ENCODE measurements around the gene PABPN1L. TPM values are rescaled to one million over a fixed set of nuclear protein-coding genes. Genes with fewer than 3 reads are reported as not detected.

PABPN1L gene
- total and polyA plus RNA-seq, 4 experiments from 2014 or later = not detected

GRCh38 chr16:88841521-88842307 lies 24.7 kb downstream of the PABPN1L start:
- CTCF ChIA-PET (ENCODE audit: partially characterized antibody) = no interaction called here
- Histone ChIP-seq H3K4me1 (ENCODE audit: insufficient read depth, low read length) (no peaks in the 10 kb centered on the region), H3K4me3 (ENCODE audit: low read length in 2 of 2) (no peak overlapping the region), H3K9me3 (ENCODE audit: control insufficient read depth in 1 of 2, low read length in 2 of 2) (no peaks in the 10 kb centered on the region), H3K36me3 (ENCODE audit: insufficient read depth, low read length) (peaks cover 5% of the 10 kb centered on the region), H3K27me3 (ENCODE audit: insufficient read depth, low read length) (no peaks in the 10 kb centered on the region), H3K27ac (ENCODE audit: low read depth, low read length) (no peak overlapping the region)
- H3K4me1 Mint-ChIP-seq = peaks cover 0 to 2% (median 0%) of the 10 kb centered on the region in 4 donors
- no peaks in the 10 kb centered on the region for H3K9me3 Mint-ChIP-seq
- POLR2A ChIA-PET (ENCODE audit: partially characterized antibody) = no interaction called here
- no peak for DNase-seq
- H3K27me3 Mint-ChIP-seq = no peaks in the 10 kb centered on the region
- peaks cover 4 to 11% of the 10 kb centered on the region in 2 donors for H3K36me3 Mint-ChIP-seq
- no peak overlapping the region for H3K4me3 Mint-ChIP-seq
- intact Hi-C loops (cut with micrococcal nuclease) = no loop called here
- H3K27ac Mint-ChIP-seq = no peak overlapping the region

- H3K27ac ChIP-seq (ENCODE audit: low read depth, low read length) = no peak overlapping the region
- Mint-ChIP-seq H3K27me3 (no peaks in the 10 kb centered on the region), H3K27ac (no peak overlapping the region), H3K4me3 (no peak overlapping the region), H3K4me1 (peaks cover 0 to 2% (median 0%) of the 10 kb centered on the region in 4 donors), H3K36me3 (peaks cover 4 to 9% of the 10 kb centered on the region in 2 donors), H3K9me3 (no peaks in the 10 kb centered on the region)
- H3K4me3 ChIP-seq (ENCODE audit: low read length in 2 of 2) = no peak overlapping the region
- H3K27me3 ChIP-seq (ENCODE audit: insufficient read depth, low read length) = no peaks in the 10 kb centered on the region
- no peaks in the 10 kb centered on the region for H3K4me1 ChIP-seq (ENCODE audit: insufficient read depth, low read length)
- ChIA-PET POLR2A (ENCODE audit: partially characterized antibody) (no interaction called here), CTCF (ENCODE audit: partially characterized antibody) (interaction anchor here (1.0 kb wide), 1 partner anchor 9 kb away, joined by 4 read pairs; no protein-coding TSS in a partner anchor)
- H3K9me3 ChIP-seq (ENCODE audit: control insufficient read depth in 1 of 2, low read length in 2 of 2) = no peaks in the 10 kb centered on the region
- no peak for DNase-seq
- intact Hi-C loops (cut with micrococcal nuclease) = no loop called here
- H3K36me3 ChIP-seq (ENCODE audit: insufficient read depth, low read length) = peaks cover 5% of the 10 kb centered on the region
Measured at GRCh38 chr16:88840600-88841215, 25.8 kb downstream of the PABPN1L start.

- no peaks in the 10 kb centered on the region for H3K4me1 ChIP-seq (ENCODE audit: insufficient read depth, low read length)
- H3K4me1 Mint-ChIP-seq = peaks cover 0 to 2% (median 0%) of the 10 kb centered on the region in 4 donors
- H3K4me3 Mint-ChIP-seq = no peak overlapping the region
- ChIA-PET CTCF (ENCODE audit: partially characterized antibody) (interaction anchor here (1.0 kb wide), 1 partner anchor 10 kb away, joined by 4 read pairs; no protein-coding TSS in a partner anchor), POLR2A (ENCODE audit: partially characterized antibody) (interaction anchor here (0.7 kb wide), 1 partner anchor 17 kb away, joined by 3 read pairs; the partner anchor contains the start of genes GALNS and TRAPPC2L)
- H3K4me3 ChIP-seq (ENCODE audit: low read length in 2 of 2) = no peak overlapping the region
- H3K27me3 Mint-ChIP-seq = no peaks in the 10 kb centered on the region
- H3K27me3 ChIP-seq (ENCODE audit: insufficient read depth, low read length) = no peaks in the 10 kb centered on the region
- DNase-seq = no peak
- no peaks in the 10 kb centered on the region for H3K9me3 Mint-ChIP-seq
- H3K36me3 Mint-ChIP-seq = peaks cover 4 to 12% of the 10 kb centered on the region in 2 donors
- peaks cover 5% of the 10 kb centered on the region for H3K36me3 ChIP-seq (ENCODE audit: insufficient read depth, low read length)
- intact Hi-C loops (cut with micrococcal nuclease) = no loop called here
- no peaks in the 10 kb centered on the region for H3K9me3 ChIP-seq (ENCODE audit: control insufficient read depth in 1 of 2, low read length in 2 of 2)
- no peak overlapping the region for H3K27ac ChIP-seq (ENCODE audit: low read depth, low read length)
- no peak overlapping the region for H3K27ac Mint-ChIP-seq
Measured at GRCh38 chr16:88839745-88840599, 26.5 kb downstream of the PABPN1L start.

GRCh38 chr16:88839026-88839529 lies 27.4 kb downstream of the PABPN1L start:
- CTCF ChIA-PET (ENCODE audit: partially characterized antibody) = no interaction called here
- H3K27ac ChIP-seq (ENCODE audit: low read depth, low read length) = no peak overlapping the region
- peaks cover 4 to 14% of the 10 kb centered on the region in 2 donors for H3K36me3 Mint-ChIP-seq
- H3K27me3 Mint-ChIP-seq = no peaks in the 10 kb centered on the region
- no peak overlapping the region for H3K4me3 ChIP-seq (ENCODE audit: low read length in 2 of 2)
- peak overlapping the region in 1 of 7 donors; percentile 25 for H3K27ac Mint-ChIP-seq
- peaks cover 5% of the 10 kb centered on the region for H3K36me3 ChIP-seq (ENCODE audit: insufficient read depth, low read length)
- no peak for DNase-seq
- no peaks in the 10 kb centered on the region for H3K9me3 ChIP-seq (ENCODE audit: control insufficient read depth in 1 of 2, low read length in 2 of 2)
- intact Hi-C loops (cut with micrococcal nuclease) = no loop called here
- H3K4me1 Mint-ChIP-seq = no peaks in the 10 kb centered on the region
- H3K9me3 Mint-ChIP-seq = no peaks in the 10 kb centered on the region
- no peaks in the 10 kb centered on the region for H3K27me3 ChIP-seq (ENCODE audit: insufficient read depth, low read length)
- POLR2A ChIA-PET (ENCODE audit: partially characterized antibody) = no interaction called here
- no peak overlapping the region for H3K4me3 Mint-ChIP-seq
- H3K4me1 ChIP-seq (ENCODE audit: insufficient read depth, low read length) = no peaks in the 10 kb centered on the region

GRCh38 chr16:88838566-88838965 lies 27.9 kb downstream of the PABPN1L start:
- Mint-ChIP-seq H3K4me1 (no peaks in the 10 kb centered on the region), H3K27ac (peak overlapping the region in 1 of 7 donors; percentile 25), H3K36me3 (peaks cover 4 to 14% of the 10 kb centered on the region in 2 donors), H3K27me3 (no peaks in the 10 kb centered on the region), H3K9me3 (no peaks in the 10 kb centered on the region), H3K4me3 (no peak overlapping the region)
- Histone ChIP-seq H3K4me1 (ENCODE audit: insufficient read depth, low read length) (no peaks in the 10 kb centered on the region), H3K36me3 (ENCODE audit: insufficient read depth, low read length) (peaks cover 5% of the 10 kb centered on the region), H3K9me3 (ENCODE audit: control insufficient read depth in 1 of 2, low read length in 2 of 2) (no peaks in the 10 kb centered on the region), H3K27me3 (ENCODE audit: insufficient read depth, low read length) (no peaks in the 10 kb centered on the region), H3K4me3 (ENCODE audit: low read length in 2 of 2) (no peak overlapping the region), H3K27ac (ENCODE audit: low read depth, low read length) (no peak overlapping the region)
- ChIA-PET CTCF (ENCODE audit: partially characterized antibody) (no interaction called here), POLR2A (ENCODE audit: partially characterized antibody) (no interaction called here)
- DNase-seq = no peak
- intact Hi-C loops (cut with micrococcal nuclease) = no loop called here

GRCh38 chr16:88837806-88838205 lies 28.7 kb downstream of the PABPN1L start:
- Mint-ChIP-seq H3K4me3 (no peak overlapping the region), H3K27me3 (no peaks in the 10 kb centered on the region), H3K4me1 (no peaks in the 10 kb centered on the region), H3K27ac (no peak overlapping the region), H3K9me3 (no peaks in the 10 kb centered on the region), H3K36me3 (peaks cover 0 to 11% of the 10 kb centered on the region in 2 donors)
- Histone ChIP-seq H3K4me3 (ENCODE audit: low read length in 2 of 2) (no peak overlapping the region), H3K36me3 (ENCODE audit: insufficient read depth, low read length) (peaks cover 5% of the 10 kb centered on the region), H3K9me3 (ENCODE audit: control insufficient read depth in 1 of 2, low read length in 2 of 2) (no peaks in the 10 kb centered on the region), H3K27ac (ENCODE audit: low read depth, low read length) (no peak overlapping the region), H3K27me3 (ENCODE audit: insufficient read depth, low read length) (no peaks in the 10 kb centered on the region), H3K4me1 (ENCODE audit: insufficient read depth, low read length) (no peaks in the 10 kb centered on the region)
- DNase-seq = no peak
- intact Hi-C loops (cut with micrococcal nuclease) = no loop called here
- CTCF ChIA-PET (ENCODE audit: partially characterized antibody) = no interaction called here
- POLR2A ChIA-PET (ENCODE audit: partially characterized antibody) = no interaction called here

GRCh38 chr16:88836791-88837190 lies 29.7 kb downstream of the PABPN1L start:
- H3K4me1 Mint-ChIP-seq = no peaks in the 10 kb centered on the region
- H3K36me3 Mint-ChIP-seq = peaks cover 0 to 11% of the 10 kb centered on the region in 2 donors
- no peaks in the 10 kb centered on the region for H3K27me3 Mint-ChIP-seq
- no peak overlapping the region for H3K4me3 Mint-ChIP-seq
- intact Hi-C loops (cut with micrococcal nuclease) = no loop called here
- Histone ChIP-seq H3K4me1 (ENCODE audit: insufficient read depth, low read length) (no peaks in the 10 kb centered on the region), H3K9me3 (ENCODE audit: control insufficient read depth in 1 of 2, low read length in 2 of 2) (no peaks in the 10 kb centered on the region), H3K27ac (ENCODE audit: low read depth, low read length) (no peak overlapping the region), H3K4me3 (ENCODE audit: low read length in 2 of 2) (no peak overlapping the region), H3K27me3 (ENCODE audit: insufficient read depth, low read length) (no peaks in the 10 kb centered on the region), H3K36me3 (ENCODE audit: insufficient read depth, low read length) (peaks cover 5% of the 10 kb centered on the region)
- POLR2A ChIA-PET (ENCODE audit: partially characterized antibody) = no interaction called here
- no peak overlapping the region for H3K27ac Mint-ChIP-seq
- no peaks in the 10 kb centered on the region for H3K9me3 Mint-ChIP-seq
- CTCF ChIA-PET (ENCODE audit: partially characterized antibody) = no interaction called here
- DNase-seq = no peak

All from CD4-positive, alpha-beta memory T cell (primary cell).